Ovary (tissue), 3 donors: Measurements from ENCODE around the gene LRMDA.

Experiments
- EP300 ChIP-seq: sonication (generic); formaldehyde crosslinking; IDR thresholded peaks from one replicate; pipeline ENCODE4 v1.6.1; 2017; ENCODE audit warnings: antibody characterized with exemption
- TF ChIP-seq, protein P1 (sequence below), 3 donors: fragments of 450-650 bp in 2 of 3; fragments of 200-600 bp in 1 of 3; IDR thresholded peaks; one replicate each; pipeline versions ENCODE4 v1.5.1 to v1.8.0; 2016 to 2022; ENCODE audit warnings: antibody characterized with exemption in 3 of 3, mild to moderate bottlenecking in 1 of 3
- donor health status: DM: no; HTN: no; CAD: no.

DNA sequence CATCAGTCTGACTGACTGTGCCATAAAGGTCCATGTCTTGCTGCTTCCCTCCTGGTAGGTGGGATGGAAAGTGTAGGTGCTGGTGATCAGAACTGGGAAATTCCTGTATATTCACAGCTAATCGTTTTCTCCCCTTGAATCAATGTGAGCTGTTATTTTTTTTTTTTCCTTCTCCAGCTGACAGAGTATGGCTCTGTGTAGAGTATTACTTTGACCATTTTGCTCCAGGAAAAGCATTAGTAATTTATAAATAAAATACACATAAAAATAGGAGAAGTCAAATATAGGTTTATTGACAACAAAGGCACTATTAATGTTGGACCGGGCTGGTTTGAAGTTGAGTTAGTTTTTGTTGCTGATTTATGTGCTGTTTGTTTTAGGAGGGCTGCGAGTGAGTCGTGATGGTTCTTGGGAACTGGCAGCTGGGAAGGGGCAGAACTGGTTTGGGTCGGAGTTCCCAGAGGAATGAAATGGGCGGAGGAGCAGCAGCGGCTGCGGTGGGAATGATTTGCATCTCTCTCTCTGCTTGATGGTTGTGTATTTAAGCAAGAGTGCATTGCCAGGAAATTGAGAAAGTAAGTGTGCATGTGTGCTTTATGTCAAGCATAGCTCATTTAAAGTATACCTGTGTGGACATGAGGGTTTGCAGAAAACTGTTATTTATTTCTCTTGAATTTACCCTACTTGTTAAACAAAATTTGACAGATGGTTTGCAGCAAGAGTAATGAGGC lies 80.9 kb downstream of the LRMDA start:
- TF ChIP-seq, protein P1, sequence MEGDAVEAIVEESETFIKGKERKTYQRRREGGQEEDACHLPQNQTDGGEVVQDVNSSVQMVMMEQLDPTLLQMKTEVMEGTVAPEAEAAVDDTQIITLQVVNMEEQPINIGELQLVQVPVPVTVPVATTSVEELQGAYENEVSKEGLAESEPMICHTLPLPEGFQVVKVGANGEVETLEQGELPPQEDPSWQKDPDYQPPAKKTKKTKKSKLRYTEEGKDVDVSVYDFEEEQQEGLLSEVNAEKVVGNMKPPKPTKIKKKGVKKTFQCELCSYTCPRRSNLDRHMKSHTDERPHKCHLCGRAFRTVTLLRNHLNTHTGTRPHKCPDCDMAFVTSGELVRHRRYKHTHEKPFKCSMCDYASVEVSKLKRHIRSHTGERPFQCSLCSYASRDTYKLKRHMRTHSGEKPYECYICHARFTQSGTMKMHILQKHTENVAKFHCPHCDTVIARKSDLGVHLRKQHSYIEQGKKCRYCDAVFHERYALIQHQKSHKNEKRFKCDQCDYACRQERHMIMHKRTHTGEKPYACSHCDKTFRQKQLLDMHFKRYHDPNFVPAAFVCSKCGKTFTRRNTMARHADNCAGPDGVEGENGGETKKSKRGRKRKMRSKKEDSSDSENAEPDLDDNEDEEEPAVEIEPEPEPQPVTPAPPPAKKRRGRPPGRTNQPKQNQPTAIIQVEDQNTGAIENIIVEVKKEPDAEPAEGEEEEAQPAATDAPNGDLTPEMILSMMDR (IDR thresholded peaks at IDR 0.05) = no peak
- TF ChIP-seq EP300 = no peak
